ENCODE results near the gene POLDIP3. TPM values are rescaled to one million over a fixed set of nuclear protein-coding genes. Genes with fewer than 3 reads are reported as not detected.

The POLDIP3 gene
- total RNA-seq, 1 donor from 2014 or later = 82.4 TPM

GRCh38 chr22:42613872-42614301, 796 bp downstream of the POLDIP3 start:
- Mint-ChIP-seq H3K36me3 (ENCODE audit: insufficient read depth) (peaks cover 10% of the 10 kb centered on the region), H3K4me3 (ENCODE audit: low read depth) (peak overlapping the region; percentile 98)

GRCh38 chr22:42612336-42612735, 2.3 kb downstream of the POLDIP3 start:
- H3K9me3 Mint-ChIP-seq (ENCODE audit: low read depth) = no peaks in the 10 kb centered on the region
- peak overlapping the region; percentile 44 for H3K4me3 Mint-ChIP-seq (ENCODE audit: low read depth)
- DNase-seq (ENCODE audit: low spot score, unreplicated experiment) = no peak
- peaks cover 18% of the 10 kb centered on the region for H3K36me3 Mint-ChIP-seq (ENCODE audit: insufficient read depth)
- TF ChIP-seq CTCF (IDR thresholded peaks at IDR 0.05; ENCODE audit: unreplicated experiment) = no peak
- no peak overlapping the region for H3K27ac Mint-ChIP-seq
- no peaks in the 10 kb centered on the region for H3K27me3 Mint-ChIP-seq
- peaks cover 26% of the 10 kb centered on the region for H3K4me1 Mint-ChIP-seq (ENCODE audit: low read depth)

More at GRCh38 chr22:42613872-42614301, 796 bp downstream of the POLDIP3 start:
- H3K27ac Mint-ChIP-seq = peak overlapping the region; percentile 99
- no peak for DNase-seq (ENCODE audit: low spot score, unreplicated experiment)
- no peaks in the 10 kb centered on the region for H3K9me3 Mint-ChIP-seq (ENCODE audit: low read depth)
- peaks cover 26% of the 10 kb centered on the region for H3K4me1 Mint-ChIP-seq (ENCODE audit: low read depth)
- H3K27me3 Mint-ChIP-seq = no peaks in the 10 kb centered on the region
- no peak for TF ChIP-seq CTCF (IDR thresholded peaks at IDR 0.05; ENCODE audit: unreplicated experiment)

- Mint-ChIP-seq H3K36me3 (ENCODE audit: insufficient read depth) (peaks cover 23% of the 10 kb centered on the region), H3K27ac (peak overlapping the region; percentile 45), H3K4me1 (ENCODE audit: low read depth) (peaks cover 26% of the 10 kb centered on the region), H3K4me3 (ENCODE audit: low read depth) (peak overlapping the region; percentile 19), H3K9me3 (ENCODE audit: low read depth) (no peaks in the 10 kb centered on the region), H3K27me3 (no peaks in the 10 kb centered on the region)
- no peak for DNase-seq (ENCODE audit: low spot score, unreplicated experiment)
- no peak for TF ChIP-seq CTCF (IDR thresholded peaks at IDR 0.05; ENCODE audit: unreplicated experiment)
Measured at GRCh38 chr22:42611051-42611450, 3.6 kb downstream of the POLDIP3 start.

GRCh38 chr22:42610186-42610585, 4.5 kb downstream of the POLDIP3 start:
- Mint-ChIP-seq H3K4me1 (ENCODE audit: low read depth) (peaks cover 19% of the 10 kb centered on the region), H3K36me3 (ENCODE audit: insufficient read depth) (peaks cover 25% of the 10 kb centered on the region), H3K27ac (peak overlapping the region; percentile 77), H3K4me3 (ENCODE audit: low read depth) (no peak overlapping the region), H3K27me3 (no peaks in the 10 kb centered on the region), H3K9me3 (ENCODE audit: low read depth) (no peaks in the 10 kb centered on the region)
- DNase-seq (ENCODE audit: low spot score, unreplicated experiment) = no peak
- no peak for TF ChIP-seq CTCF (IDR thresholded peaks at IDR 0.05; ENCODE audit: unreplicated experiment)

- no peaks in the 10 kb centered on the region for H3K27me3 Mint-ChIP-seq
- H3K4me1 Mint-ChIP-seq (ENCODE audit: low read depth) = peaks cover 17% of the 10 kb centered on the region
- H3K27ac Mint-ChIP-seq = peak overlapping the region; percentile 80
- TF ChIP-seq CTCF (IDR thresholded peaks at IDR 0.05; ENCODE audit: unreplicated experiment) = no peak
- DNase-seq (ENCODE audit: low spot score, unreplicated experiment) = no peak
- no peaks in the 10 kb centered on the region for H3K9me3 Mint-ChIP-seq (ENCODE audit: low read depth)
- H3K4me3 Mint-ChIP-seq (ENCODE audit: low read depth) = no peak overlapping the region
- peaks cover 25% of the 10 kb centered on the region for H3K36me3 Mint-ChIP-seq (ENCODE audit: insufficient read depth)
Measured at GRCh38 chr22:42608823-42609361, 5.8 kb downstream of the POLDIP3 start.

Data from progenitor cell of endocrine pancreas (in vitro differentiated cells).